IPS-18c (cell line): ENCODE measurements around the gene ZC3H10.
A peak's percentile ranks its signal among the peaks of the same experiment; 100 is the strongest.
"Not testable (repeated sequence)": the region's sequence is repeated elsewhere in the genome, so short reads cannot be mapped to it uniquely, and the experiment has no call there.

ENCODE experiments used
- H3K4me3 ChIP-seq: 2 replicates; pipeline ENCODE4 v1.7.0; 2013; ENCODE audit warnings: low read depth, mild to moderate bottlenecking, low read length, moderate library complexity; ENCODE audit not compliant: insufficient read depth
- H3K9me3 ChIP-seq: one replicate; pipeline ENCODE4 v1.6.1; 2013; ENCODE audit warnings: mild to moderate bottlenecking, low read length, moderate library complexity; ENCODE audit not compliant: control insufficient read depth, insufficient read depth

Gene ZC3H10

GRCh38 chr12:56141946-56142784 is 24.1 kb downstream of the ZC3H10 start:
- H3K4me3 ChIP-seq, result no peak overlapping the region
- peaks cover 2% of the 10 kb centered on the region for H3K9me3 ChIP-seq

- no peaks in the 10 kb centered on the region for H3K9me3 ChIP-seq
- H3K4me3 ChIP-seq, result no peak overlapping the region
Observed at GRCh38 chr12:56143217-56143616, 25.2 kb downstream of the ZC3H10 start.

GRCh38 chr12:56143870-56144269 is 25.8 kb downstream of the ZC3H10 start:
- Histone ChIP-seq H3K4me3 (no peak overlapping the region), H3K9me3 (no peaks in the 10 kb centered on the region)

GRCh38 chr12:56145217-56145616 is 27.2 kb downstream of the ZC3H10 start:
- Histone ChIP-seq H3K9me3 (no peaks in the 10 kb centered on the region), H3K4me3 (no peak overlapping the region)

GRCh38 chr12:56146492-56147460 is 28.7 kb downstream of the ZC3H10 start:
- no peaks in the 10 kb centered on the region for H3K9me3 ChIP-seq
- H3K4me3 ChIP-seq, result no peak overlapping the region

- H3K9me3 ChIP-seq, result no peaks in the 10 kb centered on the region
- no peak overlapping the region for H3K4me3 ChIP-seq
Observed at GRCh38 chr12:56150563-56150962, 32.5 kb downstream of the ZC3H10 start.

- peak overlapping the region; percentile 65 for H3K4me3 ChIP-seq
- no peaks in the 10 kb centered on the region for H3K9me3 ChIP-seq
Observed at GRCh38 chr12:56151672-56152131, 33.6 kb downstream of the ZC3H10 start.

- no peaks in the 10 kb centered on the region for H3K9me3 ChIP-seq
- H3K4me3 ChIP-seq, result peak within 1 kb of the TSS; percentile 65
Observed at GRCh38 chr12:56152132-56152755, 34.2 kb downstream of the ZC3H10 start, which contains the start of gene MYL6B. Gene MYL6B (plus strand): TSS chr12:56152587. CDS start chr12:56153919, 1,332 bp downstream.

GRCh38 chr12:56152756-56153677 is 35.0 kb downstream of the ZC3H10 start:
- no peaks in the 10 kb centered on the region for H3K9me3 ChIP-seq
- peak overlapping the region; percentile 65 for H3K4me3 ChIP-seq

- Histone ChIP-seq H3K4me3 (peak overlapping the region; percentile 65), H3K9me3 (no peaks in the 10 kb centered on the region)
Observed at GRCh38 chr12:56153678-56154065, 35.6 kb downstream of the ZC3H10 start.

GRCh38 chr12:56154246-56154771 is 36.2 kb downstream of the ZC3H10 start:
- H3K4me3 ChIP-seq, result no peak overlapping the region
- no peaks in the 10 kb centered on the region for H3K9me3 ChIP-seq

- H3K9me3 ChIP-seq, result no peaks in the 10 kb centered on the region
- no peak overlapping the region for H3K4me3 ChIP-seq
Observed at GRCh38 chr12:56154818-56155217, 36.8 kb downstream of the ZC3H10 start.

- Histone ChIP-seq H3K4me3 (no peak overlapping the region), H3K9me3 (no peaks in the 10 kb centered on the region)
Observed at GRCh38 chr12:56155256-56155845, 37.3 kb downstream of the ZC3H10 start.

GRCh38 chr12:56156464-56157200 is 38.6 kb downstream of the ZC3H10 start:
- H3K9me3 ChIP-seq, result not testable (repeated sequence)
- peak overlapping the region; percentile 40; the same call in 1 of the 2 replicates for H3K4me3 ChIP-seq
